OCI-LY3 (cell line): ENCODE data around the gene HSPA9.

Source experiments
- CTCF ChIP-seq: fragments of 200-600, 300-600 bp; sonication (generic); IDR thresholded peaks from 2 replicates; pipeline ENCODE4 v1.5.1; 2014; ENCODE audit warnings: antibody characterized with exemption, low read length, low read depth
- EZH2phosphoT487 ChIP-seq: fragments of 200-600 bp; shearing (Covaris generic); IDR thresholded peaks from 2 replicates; pipeline ENCODE4 v1.6.1; 2018; ENCODE audit warnings: antibody characterized with exemption, mixed run types, low read depth

DNA sequence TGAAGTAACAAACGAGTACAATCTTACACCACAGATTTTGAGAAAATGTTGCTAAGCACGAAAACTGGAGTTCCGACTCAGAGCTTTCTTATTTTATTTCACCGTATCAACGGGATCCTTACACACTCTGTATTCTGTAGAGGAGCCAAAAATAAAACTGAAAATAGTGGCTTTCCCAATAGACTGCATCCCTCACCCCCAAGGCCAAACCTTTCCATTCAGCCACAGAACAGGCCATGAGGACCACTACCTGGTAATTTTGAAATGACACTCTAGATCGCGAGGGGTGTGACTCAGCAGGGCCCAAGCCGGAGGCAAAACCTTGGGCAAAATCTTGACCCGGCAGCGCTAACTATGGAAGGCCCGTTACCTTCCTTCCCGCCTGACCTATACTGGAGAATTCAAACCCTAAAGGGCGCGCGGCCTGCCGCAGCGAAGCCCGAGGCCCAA is 432 bp downstream of the HSPA9 start:
- no peak for TF ChIP-seq CTCF
- TF ChIP-seq EZH2phosphoT487, result no peak
